ENCODE data around the gene PPP1R37. TPM values are rescaled to one million over a fixed set of nuclear protein-coding genes. Genes with fewer than 3 reads are reported as not detected.

The PPP1R37 gene
- total RNA-seq, 1 donor, result 31.1 TPM

- no peak for TF ChIP-seq CTCF (IDR thresholded peaks at IDR 0.05; ENCODE audit: insufficient read depth, low read depth, low read length)
- no peak for DNase-seq (ENCODE audit: low read depth)
- no peak overlapping the region for H3K4me3 ChIP-seq (ENCODE audit: low read depth, low read length)
Observed at GRCh38 chr19:45146741-45147205, 53.8 kb downstream of the PPP1R37 start.

GRCh38 chr19:45147835-45148676 lies 55.1 kb downstream of the PPP1R37 start:
- no peak for TF ChIP-seq CTCF (IDR thresholded peaks at IDR 0.05; ENCODE audit: insufficient read depth, low read depth, low read length)
- no peak for DNase-seq (ENCODE audit: low read depth)
- H3K4me3 ChIP-seq (ENCODE audit: low read depth, low read length), result no peak overlapping the region

DNA sequence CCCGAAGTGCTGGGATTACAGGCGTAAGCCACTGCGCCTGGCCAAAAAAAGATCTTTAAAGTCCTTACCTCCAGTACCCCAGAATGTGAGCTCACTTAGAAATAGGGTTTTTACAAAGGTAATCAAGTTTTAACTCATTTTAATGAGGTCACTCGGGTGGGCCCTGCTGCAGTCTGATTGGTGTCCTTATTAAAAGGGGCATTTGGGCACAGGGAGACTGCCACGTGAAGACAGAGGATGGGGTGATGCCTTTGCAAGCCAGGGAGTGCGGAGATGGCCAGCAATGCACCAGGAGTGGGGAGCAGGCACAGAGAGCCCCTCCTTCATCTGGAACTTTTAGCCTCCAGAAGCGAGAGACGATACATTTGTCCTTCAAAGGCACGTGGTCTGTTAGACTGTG lies 56.1 kb downstream of the PPP1R37 start:
- no peak for DNase-seq (ENCODE audit: low read depth)
- H3K4me3 ChIP-seq (ENCODE audit: low read depth, low read length), result no peak overlapping the region
- TF ChIP-seq CTCF (IDR thresholded peaks at IDR 0.05; ENCODE audit: insufficient read depth, low read depth, low read length), result no peak

- DNase-seq (ENCODE audit: low read depth), result no peak
- H3K4me3 ChIP-seq (ENCODE audit: low read depth, low read length), result no peak overlapping the region
- TF ChIP-seq CTCF (IDR thresholded peaks at IDR 0.05; ENCODE audit: insufficient read depth, low read depth, low read length), result no peak
Observed at GRCh38 chr19:45150180-45150579, 57.2 kb downstream of the PPP1R37 start.

- DNase-seq (ENCODE audit: low read depth), result no peak
- no peak for TF ChIP-seq CTCF (IDR thresholded peaks at IDR 0.05; ENCODE audit: insufficient read depth, low read depth, low read length)
- H3K4me3 ChIP-seq (ENCODE audit: low read depth, low read length), result no peak overlapping the region
Observed at GRCh38 chr19:45150751-45151281, 57.8 kb downstream of the PPP1R37 start.

GRCh38 chr19:45151320-45151719 lies 58.3 kb downstream of the PPP1R37 start:
- no peak overlapping the region for H3K4me3 ChIP-seq (ENCODE audit: low read depth, low read length)
- no peak for DNase-seq (ENCODE audit: low read depth)
- TF ChIP-seq CTCF (IDR thresholded peaks at IDR 0.05; ENCODE audit: insufficient read depth, low read depth, low read length), result no peak

All from fibroblast of villous mesenchyme (primary cell).